HG03565 (cell line): Measurements from ENCODE around the gene C14orf93.

Experiments
- ATAC-seq: cut with Tn5 transposase; IDR thresholded peaks from one replicate; pipeline ENCODE4 v1.9.1; 2021; ENCODE audit warnings: mild to moderate bottlenecking, moderate library complexity; ENCODE audit not compliant: unreplicated experiment

C14orf93 gene

GRCh38 chr14:23045419-23046357 is 35.7 kb upstream of the C14orf93 start:
- no peak for ATAC-seq

- ATAC-seq, result no peak
Observed at GRCh38 chr14:23044840-23045239, 34.9 kb upstream of the C14orf93 start.

DNA sequence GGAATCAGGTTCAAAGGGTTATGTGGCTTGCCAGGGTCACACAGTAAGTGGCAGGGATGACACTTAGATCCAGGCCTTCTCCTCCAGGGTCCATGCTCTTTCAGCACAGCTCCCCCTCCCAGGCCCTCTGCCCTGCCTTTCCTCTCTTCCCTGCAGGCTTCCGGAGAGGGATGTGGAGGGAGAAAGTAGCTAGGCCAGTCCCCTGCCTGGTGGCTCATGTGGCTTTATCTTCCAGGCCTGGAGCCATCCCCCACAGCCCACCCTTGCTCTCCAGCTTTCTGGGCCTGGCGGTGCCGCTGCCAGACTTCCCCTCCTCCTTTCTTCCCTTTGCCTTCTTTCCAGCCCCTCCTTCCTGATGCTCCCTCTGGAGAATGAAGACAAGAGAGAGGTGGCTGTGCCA is 33.8 kb upstream of the C14orf93 start:
- ATAC-seq, result no peak

- no peak for ATAC-seq
Observed at GRCh38 chr14:23043145-23043544, 33.2 kb upstream of the C14orf93 start.

DNA sequence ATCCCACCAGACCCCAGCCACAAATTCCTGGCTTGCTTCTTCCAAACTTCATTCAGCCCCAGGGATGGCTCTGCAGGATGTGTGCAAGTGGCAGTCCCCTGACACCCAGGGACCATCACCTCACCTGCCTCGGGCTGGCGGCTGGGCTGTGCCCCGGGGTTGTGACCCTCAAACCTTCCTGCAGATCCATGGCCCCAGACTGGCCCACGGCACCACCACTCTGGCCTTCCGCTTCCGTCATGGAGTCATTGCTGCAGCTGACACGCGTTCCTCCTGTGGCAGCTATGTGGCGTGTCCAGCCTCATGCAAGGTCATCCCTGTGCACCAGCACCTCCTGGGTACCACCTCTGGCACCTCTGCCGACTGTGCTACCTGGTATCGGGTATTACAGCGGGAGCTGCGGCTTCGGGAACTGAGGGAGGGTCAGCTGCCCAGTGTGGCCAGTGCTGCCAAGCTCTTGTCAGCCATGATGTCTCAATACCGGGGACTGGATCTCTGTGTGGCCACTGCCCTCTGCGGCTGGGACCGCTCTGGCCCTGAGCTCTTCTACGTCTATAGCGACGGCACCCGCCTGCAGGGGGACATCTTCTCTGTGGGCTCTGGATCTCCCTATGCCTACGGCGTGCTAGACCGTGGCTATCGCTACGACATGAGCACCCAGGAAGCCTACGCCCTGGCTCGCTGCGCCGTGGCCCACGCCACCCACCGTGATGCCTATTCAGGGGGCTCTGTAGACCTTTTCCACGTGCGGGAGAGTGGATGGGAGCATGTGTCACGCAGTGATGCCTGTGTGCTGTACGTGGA is 32.4 kb upstream of the C14orf93 start, which contains the start of gene PSMB11:
Gene PSMB11 (plus strand): TSS at position 51 of the 804 bp plus-strand sequence. CDS start 14 bp downstream, at position 65.
- no peak for ATAC-seq

- no peak for ATAC-seq
Observed at GRCh38 chr14:23041729-23042128, 31.8 kb upstream of the C14orf93 start.

- no peak for ATAC-seq
Observed at GRCh38 chr14:23040100-23040499, 30.2 kb upstream of the C14orf93 start.

DNA sequence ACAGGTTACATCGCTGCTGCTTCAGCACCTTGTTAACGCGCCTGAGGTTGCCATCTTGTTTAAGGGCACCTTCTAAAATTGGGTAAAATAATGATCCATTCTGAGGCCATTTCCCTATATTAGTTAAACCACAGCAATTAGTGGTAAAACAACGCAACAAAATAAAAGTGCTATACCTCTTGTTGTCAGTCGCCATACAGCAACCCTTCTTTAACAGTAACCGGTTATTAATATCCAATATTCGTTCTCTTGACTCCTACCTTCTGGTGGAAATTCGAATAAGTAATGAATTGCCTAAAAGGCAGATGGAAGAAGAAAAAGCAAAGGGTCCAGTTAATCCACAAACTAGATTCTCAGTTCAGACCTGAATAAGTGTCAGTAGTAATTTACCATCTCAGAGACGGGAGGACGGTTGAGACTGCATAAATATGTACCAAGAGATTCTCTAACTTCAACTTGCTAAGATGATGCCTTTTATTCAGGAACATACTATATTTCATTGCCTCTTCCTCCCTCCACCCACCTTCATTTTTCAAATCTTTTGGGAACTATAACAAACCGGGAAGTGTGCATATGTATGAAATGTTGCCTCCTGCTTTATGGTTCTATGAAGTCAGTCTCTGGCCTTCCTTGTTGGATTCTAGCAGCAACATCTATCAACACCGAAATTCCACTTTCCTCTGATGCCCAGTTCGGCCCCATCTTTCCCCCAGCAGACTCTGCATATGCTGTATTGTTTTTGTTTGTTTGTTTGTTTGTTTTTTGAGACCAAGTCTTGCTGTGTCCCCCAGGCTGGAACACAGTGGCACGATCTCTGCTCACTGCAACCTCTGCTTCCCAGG is 25.6 kb upstream of the C14orf93 start:
- ATAC-seq, result no peak

- peak; percentile 87 for ATAC-seq
Observed at GRCh38 chr14:23034498-23035302, 24.8 kb upstream of the C14orf93 start, which contains the start of gene PSMB5. PSMB5 (minus strand) TSS chr14:23034900; CDS start chr14:23034881, 19 bp downstream.

- no peak for ATAC-seq
Observed at GRCh38 chr14:23033801-23034497, 24.0 kb upstream of the C14orf93 start.

DNA sequence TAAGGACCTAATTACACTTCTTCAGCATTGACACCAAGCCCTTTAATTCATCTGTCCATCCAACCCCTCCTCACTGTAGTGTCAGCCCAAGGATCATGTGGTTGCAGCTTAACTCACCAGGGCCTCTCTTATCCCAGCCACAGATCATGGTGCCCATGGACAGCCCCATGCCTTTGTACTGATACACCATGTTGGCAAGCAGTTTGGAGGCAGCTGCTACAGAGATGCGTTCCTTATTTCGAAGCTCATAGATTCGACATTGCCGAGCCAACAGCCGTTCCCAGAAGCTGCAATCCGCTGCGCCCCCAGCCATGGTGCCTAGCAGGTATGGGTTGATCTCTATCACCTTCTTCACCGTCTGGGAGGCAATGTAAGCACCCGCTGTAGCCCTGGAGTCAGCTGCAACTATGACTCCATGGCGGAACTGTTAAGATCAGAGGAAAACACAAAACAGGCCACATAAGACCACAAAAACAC is 23.3 kb upstream of the C14orf93 start:
- no peak for ATAC-seq

DNA sequence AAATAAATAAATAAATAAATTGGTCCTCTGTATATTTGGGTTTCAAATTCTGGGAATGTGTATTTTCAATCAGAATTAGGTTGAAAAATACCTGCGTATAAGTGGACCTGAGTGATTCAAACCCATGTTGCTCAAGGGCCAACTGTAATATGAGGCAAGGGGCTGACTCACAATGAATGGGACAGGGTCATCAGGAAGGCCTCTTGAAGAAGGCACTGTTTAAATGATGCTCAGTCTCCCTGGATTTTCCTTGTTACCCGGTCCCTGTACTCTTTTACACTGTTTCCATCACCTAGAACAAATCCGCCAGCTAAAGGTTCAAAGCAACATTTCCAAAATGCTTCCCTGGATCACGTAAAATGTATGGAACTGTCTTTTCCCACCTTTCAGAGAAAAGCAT is 21.0 kb upstream of the C14orf93 start:
- ATAC-seq, result no peak

DNA sequence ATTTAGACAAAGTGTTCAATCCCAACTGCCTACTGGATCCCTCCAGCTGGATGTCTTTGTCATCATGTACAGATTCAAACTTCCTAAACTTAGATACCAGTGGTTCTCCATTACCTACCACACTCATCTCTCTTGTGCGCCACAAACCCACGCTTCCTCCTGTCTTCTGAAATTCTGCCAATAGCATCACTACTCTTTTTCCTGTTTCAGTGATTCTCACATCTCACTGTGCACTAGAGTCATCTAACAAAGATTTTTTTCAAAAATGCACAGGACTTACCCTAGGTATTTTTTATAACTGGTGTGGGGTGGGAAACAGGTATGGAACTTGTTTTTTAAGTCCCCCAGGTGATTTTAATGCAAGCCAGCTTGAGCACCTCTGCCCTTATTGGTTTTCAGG is 18.9 kb upstream of the C14orf93 start:
- ATAC-seq, result no peak

DNA sequence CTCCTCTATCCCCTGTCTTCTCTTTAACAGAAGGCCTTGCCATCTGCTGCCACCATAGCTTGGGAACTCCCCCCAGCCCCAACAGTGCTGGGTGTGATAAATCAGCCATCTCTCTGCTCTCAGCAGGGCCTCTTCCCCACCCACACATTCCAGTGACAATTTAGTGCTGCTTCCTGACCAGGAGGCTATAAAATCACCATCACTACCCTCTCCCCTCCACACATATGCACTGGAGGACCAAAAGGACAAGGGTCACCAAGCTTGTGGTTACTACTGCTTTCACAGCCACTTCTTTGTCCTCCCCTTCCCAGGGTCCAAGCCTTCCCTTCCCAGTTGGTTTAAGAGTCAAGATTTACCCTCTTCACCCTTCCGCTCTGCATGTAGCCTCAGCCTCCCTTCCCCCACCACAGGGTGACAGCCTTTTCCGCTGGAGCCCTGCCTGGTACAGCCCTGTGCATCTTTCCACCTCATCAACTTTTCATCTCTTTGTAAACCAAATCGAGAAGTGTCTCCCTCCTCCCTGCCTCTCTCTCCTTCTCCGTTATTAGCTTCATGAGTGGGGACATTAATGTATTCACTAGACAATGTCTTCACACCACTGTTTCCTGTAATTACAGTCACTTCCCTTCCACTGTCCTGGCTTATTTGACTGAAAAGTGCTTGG is 15.3 kb upstream of the C14orf93 start:
- ATAC-seq, result no peak

DNA sequence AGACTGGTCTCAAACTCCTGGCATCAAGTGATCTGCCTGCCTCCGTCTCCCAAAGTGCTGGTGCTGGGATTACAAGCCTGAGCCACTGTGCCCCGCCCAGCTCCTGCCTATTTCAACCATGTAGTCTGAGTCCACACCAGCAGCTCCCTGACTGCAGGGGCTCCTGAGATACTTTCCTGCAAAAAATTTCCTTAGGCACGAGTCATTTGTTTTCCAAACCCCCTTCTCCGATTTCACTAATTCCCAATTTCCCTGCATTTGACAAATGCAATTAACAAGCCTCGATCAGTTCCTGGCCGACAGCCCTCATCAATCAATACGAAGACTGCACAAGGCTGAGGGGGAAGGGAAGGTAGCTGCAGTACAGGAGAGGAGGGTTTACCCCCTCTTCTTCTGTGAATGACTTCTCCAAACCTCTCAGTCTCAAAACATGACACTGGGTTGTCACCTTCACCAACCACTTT is 14.7 kb upstream of the C14orf93 start:
- ATAC-seq, result no peak

DNA sequence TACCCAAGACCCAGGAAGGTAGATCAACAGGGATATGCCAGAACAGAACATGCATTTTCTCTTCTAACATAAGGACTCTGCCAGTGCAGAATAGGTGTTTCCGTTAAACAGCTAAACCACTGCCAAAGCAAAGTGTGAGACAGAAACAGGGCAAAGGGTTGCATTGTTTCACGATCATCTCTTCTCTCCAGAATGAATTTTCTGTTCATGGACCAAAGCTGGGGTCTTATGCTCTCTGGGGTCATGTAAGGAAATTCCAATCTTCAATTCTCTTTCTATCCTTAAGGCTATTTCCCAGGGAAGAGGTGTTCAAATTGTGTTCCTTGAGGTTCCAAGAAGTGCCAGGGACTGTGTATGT is 13.8 kb upstream of the C14orf93 start:
- no peak for ATAC-seq

DNA sequence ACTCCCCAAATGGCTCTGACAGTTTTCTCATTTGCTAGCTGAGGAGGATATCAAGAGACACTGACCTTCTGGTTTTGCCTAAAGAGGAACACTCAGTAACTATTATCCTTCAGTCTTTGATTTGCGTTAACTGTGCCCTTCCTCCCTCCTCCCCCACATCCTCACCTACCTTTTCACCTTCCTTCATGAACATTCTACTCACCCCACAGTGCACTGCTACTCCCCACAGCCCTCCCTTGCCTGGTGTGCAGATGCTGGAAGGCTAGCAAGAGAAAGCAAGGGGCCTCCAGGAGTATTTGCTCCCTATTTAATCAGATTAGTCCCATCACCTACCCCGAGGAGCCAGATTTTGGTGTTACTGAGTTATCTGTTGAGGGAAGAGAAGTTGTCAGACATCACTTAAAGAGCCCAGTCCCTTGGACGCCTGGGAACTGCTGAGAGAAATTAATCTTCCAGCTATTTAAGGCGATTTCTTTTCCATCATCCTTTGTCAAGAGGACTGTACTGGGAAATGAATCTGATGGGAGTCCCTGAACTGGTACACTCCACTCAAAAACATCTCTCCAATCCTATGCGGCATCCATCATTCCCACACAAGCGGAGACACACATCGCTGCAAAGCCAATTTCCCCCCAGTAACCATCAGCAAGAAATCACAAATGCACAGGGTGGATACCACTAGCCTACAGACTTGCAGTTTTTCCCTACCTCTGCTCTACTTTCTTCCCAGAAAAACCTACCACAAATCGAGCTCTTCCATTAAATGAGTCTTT is 13.3 kb upstream of the C14orf93 start:
- ATAC-seq, result no peak

DNA sequence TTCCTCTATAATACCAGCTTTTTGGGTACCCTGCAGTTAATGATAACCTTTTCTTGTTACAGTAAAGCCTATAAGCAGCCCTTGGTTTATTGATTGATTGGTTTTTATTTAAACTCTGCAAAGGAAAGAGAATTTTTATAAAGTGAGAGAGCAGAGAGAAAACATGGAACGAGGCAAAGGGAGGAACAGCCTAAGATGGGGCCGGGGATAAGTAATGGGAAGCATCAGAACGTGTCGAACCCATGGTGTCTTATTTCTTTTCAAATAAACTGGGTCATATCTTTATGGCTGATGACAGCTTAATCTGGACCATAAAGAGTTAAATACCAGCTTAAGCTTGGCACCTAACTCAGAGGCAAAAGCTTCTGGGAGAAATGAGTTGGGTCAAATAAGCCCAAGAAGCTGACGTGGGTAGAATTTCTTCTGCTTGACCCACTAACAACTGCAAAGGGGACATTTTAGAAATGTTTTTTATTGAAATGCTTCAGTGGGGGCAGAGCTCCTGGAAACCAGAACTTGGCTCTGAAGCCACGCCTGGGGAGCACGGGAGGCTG is 12.0 kb upstream of the C14orf93 start:
- ATAC-seq, result no peak
